Stimulated activated effector memory CD8-positive, alpha-beta T cell treated with anti-CD3 and anti-CD28 coated beads, Interleukin-12 subunit alpha, Interleukin-12 subunit beta, amount 100 ng/mL, for 72 hours (primary cell): Measurements from ENCODE around the gene ATAT1.

Experiments used
- ATAC-seq: fragments of 150-1000 bp; cut with Tn5 transposase; 2 replicates; pipeline ENCODE4 v1.10.0; 2021
- DNase-seq, 2 donors: peaks; one replicate each; pipeline ENCODE4 v3.0.0; 2021 to 2022; ENCODE audit warnings: low spot score in 2 of 2
- H3K27ac Mint-ChIP-seq: one replicate; pipeline ENCODE4 v1.8.0; 2022; ENCODE audit warnings: mild to moderate bottlenecking, mixed read lengths
- H3K36me3 Mint-ChIP-seq: one replicate; pipeline ENCODE4 v1.8.0; 2022; ENCODE audit warnings: mild to moderate bottlenecking, mixed read lengths
- H3K4me1 Mint-ChIP-seq: one replicate; pipeline ENCODE4 v1.8.0; 2022; ENCODE audit warnings: mixed read lengths
- H3K4me3 Mint-ChIP-seq: one replicate; pipeline ENCODE4 v1.8.0; 2022; ENCODE audit warnings: mild to moderate bottlenecking, mixed read lengths
- H3K9me3 Mint-ChIP-seq: one replicate; pipeline ENCODE4 v1.8.0; 2022; ENCODE audit warnings: mixed read lengths

The ATAT1 gene

GRCh38 chr6:30603961-30604360 lies 22.7 kb upstream of the ATAT1 start:
- H3K4me3 Mint-ChIP-seq: no peak overlapping the region
- H3K27ac Mint-ChIP-seq: peak overlapping the region; percentile 76
- H3K9me3 Mint-ChIP-seq: no peaks in the 10 kb centered on the region
- H3K36me3 Mint-ChIP-seq: peaks cover 100% of the 10 kb centered on the region
- DNase-seq (no peak), ATAC-seq (no peak)
- peaks cover 50% of the 10 kb centered on the region for H3K4me1 Mint-ChIP-seq

- H3K4me1 Mint-ChIP-seq: peaks cover 76% of the 10 kb centered on the region
- peaks cover 97% of the 10 kb centered on the region for H3K36me3 Mint-ChIP-seq
- no peaks in the 10 kb centered on the region for H3K9me3 Mint-ChIP-seq
- ATAC-seq (no peak), DNase-seq (no peak)
- peak overlapping the region; percentile 84 for H3K27ac Mint-ChIP-seq
- H3K4me3 Mint-ChIP-seq: no peak overlapping the region
These were observed 16.6 kb upstream of the ATAT1 start for GRCh38 chr6:30610065-30610464.

DNA sequence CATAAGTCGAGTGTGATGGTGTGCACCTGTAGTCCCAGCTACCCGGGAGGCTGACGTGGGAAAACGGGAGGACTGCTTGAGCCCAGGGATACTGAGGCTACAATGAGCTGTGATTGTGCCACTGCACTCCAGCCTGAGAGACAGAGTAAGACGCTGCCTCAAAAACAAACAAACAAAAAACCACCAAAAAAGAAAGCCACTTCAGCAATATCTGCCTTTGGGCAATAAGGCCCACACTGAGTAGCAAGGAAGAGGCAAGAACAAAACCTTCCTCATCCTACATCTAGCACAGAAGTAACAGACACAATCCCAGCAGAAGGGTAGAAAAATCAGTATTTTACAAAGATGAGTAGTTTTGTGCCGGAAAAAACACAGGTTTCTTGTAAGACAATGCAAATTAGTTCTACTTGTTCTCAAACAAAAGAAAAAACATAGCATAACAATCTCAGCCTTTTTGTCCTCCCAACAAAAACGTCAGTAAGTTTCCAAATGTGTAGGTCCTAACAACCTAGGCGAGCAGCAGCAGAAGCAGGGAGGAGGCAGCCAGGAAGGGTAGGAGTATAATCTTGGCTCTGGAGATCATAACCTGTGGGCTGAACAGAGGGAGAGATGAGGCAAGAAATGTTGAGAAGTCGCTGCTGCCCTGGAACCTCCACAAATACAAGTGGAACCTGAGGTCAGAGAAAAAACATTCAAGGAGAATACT lies 15.4 kb upstream of the ATAT1 start:
- Mint-ChIP-seq H3K36me3 (peaks cover 97% of the 10 kb centered on the region), H3K27ac (peak overlapping the region; percentile 84), H3K9me3 (no peaks in the 10 kb centered on the region), H3K4me3 (no peak overlapping the region), H3K4me1 (peaks cover 81% of the 10 kb centered on the region)
- ATAC-seq (no peak), DNase-seq (no peak)

DNA sequence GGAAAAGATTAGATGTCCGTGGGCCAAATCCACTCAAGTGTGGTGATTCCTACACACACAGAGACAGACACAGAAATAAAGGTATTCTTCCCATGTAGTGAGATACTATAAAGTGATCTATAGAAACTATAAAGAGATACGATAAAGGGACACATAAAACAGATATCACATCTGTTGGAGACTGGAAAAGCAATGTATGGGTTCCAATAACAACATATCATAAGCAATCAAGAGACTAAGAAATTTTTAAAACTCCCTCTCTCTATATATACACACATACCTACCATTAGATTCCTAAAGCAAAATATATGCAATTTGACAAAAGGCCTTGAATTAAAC lies 14.8 kb upstream of the ATAT1 start:
- no peak for DNase-seq
- Mint-ChIP-seq H3K27ac (peak overlapping the region; percentile 84), H3K4me1 (peaks cover 80% of the 10 kb centered on the region), H3K4me3 (no peak overlapping the region), H3K36me3 (peaks cover 97% of the 10 kb centered on the region), H3K9me3 (no peaks in the 10 kb centered on the region)
- ATAC-seq: no peak

DNA sequence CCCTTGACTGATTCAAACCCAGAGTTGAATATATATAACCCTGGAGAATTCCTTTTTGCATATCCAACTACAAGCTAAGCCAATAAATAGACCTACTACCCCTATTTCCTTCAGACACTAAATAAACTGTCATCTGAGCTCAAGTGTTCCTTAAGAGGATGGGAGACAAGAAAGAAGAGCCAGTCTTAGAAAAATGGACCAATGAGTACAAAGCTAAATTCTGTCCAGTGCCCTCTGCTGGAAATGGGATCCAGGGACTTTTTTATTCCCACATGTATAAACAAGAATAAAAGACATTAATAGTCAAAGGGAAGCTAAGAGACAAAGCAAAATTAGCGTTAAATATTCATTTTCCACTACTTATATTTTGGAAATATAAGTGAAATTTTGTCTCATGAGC lies 14.5 kb upstream of the ATAT1 start:
- peaks cover 83% of the 10 kb centered on the region for H3K4me1 Mint-ChIP-seq
- ATAC-seq (no peak), DNase-seq (no peak)
- H3K4me3 Mint-ChIP-seq: no peak overlapping the region
- peaks cover 97% of the 10 kb centered on the region for H3K36me3 Mint-ChIP-seq
- peak overlapping the region; percentile 84 for H3K27ac Mint-ChIP-seq
- no peaks in the 10 kb centered on the region for H3K9me3 Mint-ChIP-seq

- peak overlapping the region; percentile 100 for H3K27ac Mint-ChIP-seq
- H3K9me3 Mint-ChIP-seq: no peaks in the 10 kb centered on the region
- peaks cover 97% of the 10 kb centered on the region for H3K36me3 Mint-ChIP-seq
- peak overlapping the region; percentile 87 for H3K4me3 Mint-ChIP-seq
- peaks cover 83% of the 10 kb centered on the region for H3K4me1 Mint-ChIP-seq
- DNase-seq: no peak
- ATAC-seq: no peak
These were observed 13.9 kb upstream of the ATAT1 start for GRCh38 chr6:30612687-30613248.

DNA sequence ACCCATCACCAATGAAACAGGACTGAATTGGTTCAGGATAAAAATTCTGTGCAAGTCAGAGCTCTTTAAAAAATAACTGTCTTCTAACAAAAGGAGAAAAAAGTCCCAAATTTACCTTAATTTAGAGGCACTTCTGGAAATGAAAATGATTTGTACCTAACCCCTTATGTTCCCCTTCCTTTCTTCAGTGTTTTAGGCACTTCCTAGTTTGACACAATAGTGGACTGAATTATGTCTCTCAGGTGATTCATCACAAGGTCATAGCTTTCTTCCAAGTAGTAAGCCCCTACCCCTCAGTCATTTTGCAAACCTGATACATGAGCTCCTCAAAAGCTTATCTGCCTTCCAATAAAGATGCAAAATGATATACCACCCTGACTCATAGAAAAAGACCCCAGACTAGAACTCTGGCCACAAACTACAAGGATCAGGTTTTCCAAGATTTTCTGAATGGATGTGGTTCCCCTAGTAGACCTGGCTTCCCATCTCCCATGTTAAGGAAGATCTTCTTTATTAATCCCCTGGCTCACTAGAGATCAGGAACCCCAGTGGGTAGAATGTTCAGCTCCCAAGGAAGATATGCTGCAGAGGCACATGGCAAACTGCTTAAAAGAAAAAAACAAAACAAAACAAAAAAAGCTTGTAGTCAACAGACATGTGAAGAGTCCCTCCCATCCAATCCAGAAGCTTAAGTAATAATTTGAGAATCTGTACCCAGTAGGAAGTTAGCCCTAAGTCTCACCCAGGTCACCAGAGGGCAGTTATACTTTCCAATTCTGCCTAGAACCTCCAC lies 13.2 kb upstream of the ATAT1 start:
- ATAC-seq (no peak), DNase-seq (no peak)
- peak overlapping the region; percentile 87 for H3K4me3 Mint-ChIP-seq
- H3K36me3 Mint-ChIP-seq: peaks cover 97% of the 10 kb centered on the region
- no peaks in the 10 kb centered on the region for H3K9me3 Mint-ChIP-seq
- peaks cover 82% of the 10 kb centered on the region for H3K4me1 Mint-ChIP-seq
- peak overlapping the region; percentile 100 for H3K27ac Mint-ChIP-seq

GRCh38 chr6:30614044-30614842 lies 12.4 kb upstream of the ATAT1 start:
- ATAC-seq: no peak
- peak overlapping the region; percentile 100 for H3K27ac Mint-ChIP-seq
- H3K36me3 Mint-ChIP-seq: peaks cover 97% of the 10 kb centered on the region
- peaks cover 82% of the 10 kb centered on the region for H3K4me1 Mint-ChIP-seq
- H3K9me3 Mint-ChIP-seq: no peaks in the 10 kb centered on the region
- no peak for DNase-seq
- H3K4me3 Mint-ChIP-seq: peak overlapping the region; percentile 87

DNA sequence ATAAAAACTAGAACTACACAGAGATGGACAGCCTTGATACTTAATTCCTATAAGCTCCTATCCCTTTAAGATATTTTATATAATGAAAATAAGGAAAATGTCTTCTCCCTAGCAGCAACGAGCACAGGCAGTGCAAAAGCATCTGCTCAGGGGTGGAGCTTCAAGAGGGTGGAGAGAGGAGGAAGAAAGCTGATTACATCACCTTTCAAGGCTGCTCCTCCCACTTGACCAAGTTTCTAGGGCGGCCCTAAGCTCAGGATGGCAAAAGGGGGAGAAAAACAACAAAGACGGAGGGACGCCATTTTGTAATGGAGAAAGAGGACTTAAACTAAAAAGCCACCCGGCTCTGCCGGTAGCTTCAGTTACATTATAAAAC lies 11.8 kb upstream of the ATAT1 start:
- peak; percentile 72 for ATAC-seq

DNA sequence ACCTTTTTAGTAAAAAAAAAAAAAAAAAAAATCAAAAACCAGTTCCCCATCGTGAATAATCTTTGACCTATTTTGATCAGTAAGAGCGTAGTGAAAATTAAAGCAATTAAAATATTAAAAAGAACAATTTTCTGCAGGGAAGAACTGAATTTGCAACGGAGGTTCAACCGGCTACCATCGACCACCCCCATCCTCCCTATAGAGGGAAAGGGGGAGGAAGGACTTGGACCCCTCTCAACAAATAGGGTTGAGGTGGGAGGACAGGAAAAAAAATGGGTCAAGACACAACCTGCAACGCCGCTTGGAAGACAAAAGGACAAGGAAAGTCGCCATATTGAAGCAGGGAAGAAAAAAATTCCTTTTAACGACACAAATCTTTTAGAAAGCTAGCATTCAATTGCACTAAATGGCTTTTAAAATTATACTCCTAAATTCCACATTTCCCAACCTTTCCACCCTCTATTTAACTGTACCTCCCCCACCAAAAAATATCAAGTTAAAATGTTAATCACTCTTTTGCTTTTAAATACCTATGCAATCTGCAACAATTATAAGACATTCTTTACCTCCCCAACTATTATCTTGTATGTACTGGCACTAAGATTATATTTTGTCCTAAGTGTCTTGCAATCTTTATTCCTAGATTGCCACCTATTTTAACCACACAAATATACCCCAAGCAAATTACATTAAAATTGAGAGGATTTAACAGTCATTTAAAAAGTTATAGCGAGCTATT lies 11.3 kb upstream of the ATAT1 start:
- H3K4me1 Mint-ChIP-seq: peaks cover 77% of the 10 kb centered on the region
- DNase-seq (peak; percentile 13 to 74), ATAC-seq (no peak)
- peak overlapping the region; percentile 87 for H3K4me3 Mint-ChIP-seq
- H3K27ac Mint-ChIP-seq: peak overlapping the region; percentile 100
- H3K36me3 Mint-ChIP-seq: peaks cover 97% of the 10 kb centered on the region
- no peaks in the 10 kb centered on the region for H3K9me3 Mint-ChIP-seq

More for the DNA sequence above, 11.8 kb upstream of the ATAT1 start:
- H3K27ac Mint-ChIP-seq: peak overlapping the region; percentile 100
- no peaks in the 10 kb centered on the region for H3K9me3 Mint-ChIP-seq
- peak; percentile 53 to 85 for DNase-seq
- peaks cover 80% of the 10 kb centered on the region for H3K4me1 Mint-ChIP-seq
- peak overlapping the region; percentile 87 for H3K4me3 Mint-ChIP-seq
- H3K36me3 Mint-ChIP-seq: peaks cover 97% of the 10 kb centered on the region

DNA sequence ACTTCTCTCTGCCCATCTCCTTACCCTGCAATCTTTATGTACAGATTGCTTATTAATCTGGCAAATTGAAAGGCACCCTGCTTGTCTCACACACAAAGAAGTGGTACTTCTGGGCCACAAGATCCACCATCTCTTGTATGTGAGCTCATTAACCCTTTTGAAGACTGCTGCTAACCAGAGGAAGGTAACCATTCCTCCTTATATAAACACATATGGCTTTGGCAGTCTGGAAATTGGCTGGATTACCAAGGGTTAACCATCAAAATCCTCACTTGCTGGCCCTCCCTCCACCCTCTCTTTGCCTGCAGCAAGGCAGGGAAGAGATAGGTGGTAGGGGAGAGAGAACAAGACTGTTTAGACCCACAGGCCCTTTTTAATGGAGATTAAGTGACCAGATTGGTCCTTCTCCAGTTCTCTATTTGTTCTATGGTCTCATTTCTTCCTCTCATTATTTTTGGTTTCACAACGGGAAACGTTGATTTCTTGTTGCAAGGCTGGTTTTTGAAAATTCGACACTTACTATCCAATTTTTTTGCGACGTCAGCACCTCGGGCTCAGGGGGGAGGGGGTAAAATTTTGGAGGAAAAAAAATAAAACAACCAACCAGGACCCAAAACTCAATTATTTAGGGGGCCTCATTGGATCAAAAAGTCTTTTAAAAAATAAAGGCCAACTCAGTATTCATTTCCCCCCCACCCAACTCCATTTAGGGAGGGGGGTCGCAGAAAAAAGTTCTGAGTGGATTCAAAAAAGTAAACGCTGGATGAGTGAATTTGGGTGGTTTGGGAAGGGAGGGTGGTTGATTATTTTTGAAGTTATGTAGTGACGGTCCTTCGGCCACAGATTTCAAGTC lies 10.5 kb upstream of the ATAT1 start:
- peak overlapping the region; percentile 87 for H3K4me3 Mint-ChIP-seq
- peak; percentile 18 to 71 for DNase-seq
- H3K36me3 Mint-ChIP-seq: peaks cover 97% of the 10 kb centered on the region

DNA sequence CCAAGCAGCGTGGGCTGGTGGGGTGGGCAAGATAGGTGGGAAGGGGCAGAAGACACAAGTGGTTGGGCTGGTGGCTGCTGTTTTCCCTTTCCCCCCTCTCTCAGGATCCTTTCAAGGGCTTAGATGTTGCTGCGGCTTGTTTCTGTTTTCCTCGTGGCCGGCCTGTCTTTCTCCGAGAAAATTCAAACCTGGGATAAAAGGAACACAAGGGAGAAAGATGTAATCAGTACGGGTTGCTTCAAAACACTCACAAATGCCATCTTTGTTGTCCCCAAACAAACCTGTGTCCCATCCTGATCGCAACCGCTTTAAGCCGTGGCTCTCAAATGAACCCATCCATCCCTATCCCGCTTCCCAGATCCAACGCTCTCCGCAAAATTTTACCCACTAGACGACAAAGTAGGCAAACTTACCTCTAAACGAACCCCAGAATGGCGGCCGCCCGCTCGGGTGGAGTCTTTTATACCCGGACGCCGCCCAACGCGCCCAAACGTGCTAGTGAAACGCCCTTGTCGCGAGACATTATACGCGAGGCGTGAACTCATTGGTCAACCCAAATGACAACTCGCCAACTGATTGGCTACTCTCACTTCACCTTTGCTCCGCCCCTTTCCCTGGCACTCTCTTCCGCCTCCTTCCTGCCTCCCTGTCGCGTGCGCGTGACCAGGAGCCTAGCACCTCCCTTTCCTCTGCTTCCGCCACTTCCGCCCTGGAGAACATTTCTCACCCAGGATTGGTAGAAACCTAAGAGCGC lies 9.7 kb upstream of the ATAT1 start, which contains the start of gene PPP1R10:
Gene PPP1R10 (minus strand): TSS at position 433 of the 754 bp plus-strand sequence. CDS start 7,299 bp downstream, outside the sequence.
- Mint-ChIP-seq H3K27ac (peak within 1 kb of the TSS; percentile 100), H3K36me3 (peaks cover 97% of the 10 kb centered on the region), H3K4me1 (peaks cover 63% of the 10 kb centered on the region), H3K4me3 (peak within 1 kb of the TSS; percentile 87), H3K9me3 (no peaks in the 10 kb centered on the region)
- ATAC-seq (peak; percentile 85), DNase-seq (peak; percentile 92 to 98)

More for the DNA sequence above, 10.5 kb upstream of the ATAT1 start:
- ATAC-seq: no peak
- peak overlapping the region; percentile 100 for H3K27ac Mint-ChIP-seq
- H3K9me3 Mint-ChIP-seq: no peaks in the 10 kb centered on the region
- H3K4me1 Mint-ChIP-seq: peaks cover 71% of the 10 kb centered on the region

GRCh38 chr6:30617565-30618269 lies 9.0 kb upstream of the ATAT1 start, which contains the start of gene MRPS18B:
MRPS18B (plus strand) TSS chr6:30617840; CDS start chr6:30617866, 26 bp downstream.
- H3K4me3 Mint-ChIP-seq: peak within 1 kb of the TSS; percentile 87
- H3K9me3 Mint-ChIP-seq: no peaks in the 10 kb centered on the region
- H3K27ac Mint-ChIP-seq: peak within 1 kb of the TSS; percentile 100
- H3K36me3 Mint-ChIP-seq: peaks cover 100% of the 10 kb centered on the region
- DNase-seq (peak; percentile 86 to 98), ATAC-seq (peak; percentile 87)
- H3K4me1 Mint-ChIP-seq: peaks cover 59% of the 10 kb centered on the region
